ENCODE results near the gene DCP1B.

DCP1B gene

DNA sequence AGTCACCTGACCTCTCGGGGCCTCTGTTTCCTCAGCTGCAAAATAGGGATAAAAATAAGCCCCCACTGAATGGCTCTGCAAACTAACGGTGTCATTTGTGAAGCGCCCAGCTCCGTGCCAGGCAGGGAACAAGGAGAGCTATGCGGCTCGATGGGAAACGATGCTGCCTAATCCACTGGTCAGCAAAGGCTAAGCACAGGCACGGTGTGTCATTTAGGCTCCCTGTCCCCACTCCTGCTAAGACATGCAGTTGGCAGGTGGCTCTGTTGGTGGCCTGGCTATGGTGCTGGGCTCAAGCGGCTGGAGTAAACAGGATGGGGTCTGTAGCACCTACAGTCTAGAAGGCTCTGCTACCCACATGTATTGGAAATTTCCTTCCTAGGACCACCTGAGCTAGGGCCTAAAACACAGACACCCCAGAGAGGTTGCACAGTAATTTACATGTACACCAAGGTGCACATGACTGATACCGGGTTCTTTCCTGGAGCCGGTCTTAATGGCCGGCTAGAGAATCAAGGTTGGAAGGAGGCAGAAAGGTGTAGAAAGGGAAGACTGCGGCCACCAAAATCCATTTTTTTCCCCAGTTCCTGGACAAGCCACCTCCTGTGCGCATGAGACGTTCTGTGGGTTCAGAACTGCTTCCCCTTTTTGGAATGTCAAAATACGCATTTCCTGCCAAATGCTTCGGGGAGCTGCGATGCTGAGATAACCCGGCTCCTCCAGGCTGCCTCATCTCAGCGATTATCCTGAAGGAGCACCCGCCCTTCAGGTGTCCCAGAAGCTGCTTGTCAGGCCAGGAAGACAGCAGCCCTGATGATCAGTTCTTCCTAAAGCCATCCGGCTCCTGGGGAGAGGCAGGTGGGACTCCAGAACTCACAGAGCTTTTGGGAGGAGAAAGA, 86.8 kb downstream of the DCP1B start:
- TF ChIP-seq, protein P1, sequence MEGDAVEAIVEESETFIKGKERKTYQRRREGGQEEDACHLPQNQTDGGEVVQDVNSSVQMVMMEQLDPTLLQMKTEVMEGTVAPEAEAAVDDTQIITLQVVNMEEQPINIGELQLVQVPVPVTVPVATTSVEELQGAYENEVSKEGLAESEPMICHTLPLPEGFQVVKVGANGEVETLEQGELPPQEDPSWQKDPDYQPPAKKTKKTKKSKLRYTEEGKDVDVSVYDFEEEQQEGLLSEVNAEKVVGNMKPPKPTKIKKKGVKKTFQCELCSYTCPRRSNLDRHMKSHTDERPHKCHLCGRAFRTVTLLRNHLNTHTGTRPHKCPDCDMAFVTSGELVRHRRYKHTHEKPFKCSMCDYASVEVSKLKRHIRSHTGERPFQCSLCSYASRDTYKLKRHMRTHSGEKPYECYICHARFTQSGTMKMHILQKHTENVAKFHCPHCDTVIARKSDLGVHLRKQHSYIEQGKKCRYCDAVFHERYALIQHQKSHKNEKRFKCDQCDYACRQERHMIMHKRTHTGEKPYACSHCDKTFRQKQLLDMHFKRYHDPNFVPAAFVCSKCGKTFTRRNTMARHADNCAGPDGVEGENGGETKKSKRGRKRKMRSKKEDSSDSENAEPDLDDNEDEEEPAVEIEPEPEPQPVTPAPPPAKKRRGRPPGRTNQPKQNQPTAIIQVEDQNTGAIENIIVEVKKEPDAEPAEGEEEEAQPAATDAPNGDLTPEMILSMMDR (IDR thresholded peaks at IDR 0.05; ENCODE audit: insufficient read depth, low read depth, low read length, missing control alignments), result no peak
- no peak for DNase-seq (ENCODE audit: low read depth)
- no peak overlapping the region for H3K4me3 ChIP-seq (ENCODE audit: low read depth, low read length)

DNA sequence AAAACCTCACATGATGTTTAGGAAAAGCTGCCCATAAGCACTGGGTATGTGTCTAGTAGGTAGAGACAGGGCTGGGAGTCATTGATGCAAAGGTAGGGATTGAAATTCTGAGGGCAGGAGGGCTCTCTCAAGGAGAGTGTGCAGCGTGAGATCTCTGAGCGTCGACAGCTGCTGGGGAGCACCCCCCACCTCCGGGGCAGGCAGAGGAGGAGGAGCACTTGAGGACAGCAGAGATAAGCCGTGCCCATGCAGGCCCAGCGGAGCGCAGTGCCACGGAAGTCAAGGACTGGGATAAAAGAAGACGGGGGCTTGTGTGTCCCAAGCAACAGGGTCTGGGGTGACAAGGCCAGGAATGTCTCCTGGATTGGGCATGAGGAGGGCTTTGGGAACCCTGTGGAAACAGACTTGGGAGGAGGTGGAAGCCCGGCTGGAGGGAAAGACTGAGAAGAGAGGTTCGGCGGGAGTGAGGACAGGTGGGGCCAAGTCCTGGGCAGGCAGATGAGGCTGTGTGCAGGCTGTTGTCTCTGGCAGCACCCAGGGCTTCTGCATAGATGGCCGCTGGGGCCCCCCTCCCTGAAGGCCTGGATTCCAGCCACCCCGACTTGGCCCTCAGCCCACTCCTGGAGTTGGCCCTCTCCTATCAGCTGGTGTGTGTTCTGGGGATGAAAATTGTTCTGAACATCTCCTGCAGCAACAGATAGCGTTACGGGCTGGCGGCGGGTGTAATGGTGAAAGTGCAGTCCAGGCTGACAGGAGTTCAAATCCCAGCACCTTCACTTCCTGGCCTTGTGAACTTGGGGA, 87.7 kb downstream of the DCP1B start:
- TF ChIP-seq, protein P1 (IDR thresholded peaks at IDR 0.05; ENCODE audit: insufficient read depth, low read depth, low read length, missing control alignments), result no peak
- no peak for DNase-seq (ENCODE audit: low read depth)
- no peak overlapping the region for H3K4me3 ChIP-seq (ENCODE audit: low read depth, low read length)

DNA sequence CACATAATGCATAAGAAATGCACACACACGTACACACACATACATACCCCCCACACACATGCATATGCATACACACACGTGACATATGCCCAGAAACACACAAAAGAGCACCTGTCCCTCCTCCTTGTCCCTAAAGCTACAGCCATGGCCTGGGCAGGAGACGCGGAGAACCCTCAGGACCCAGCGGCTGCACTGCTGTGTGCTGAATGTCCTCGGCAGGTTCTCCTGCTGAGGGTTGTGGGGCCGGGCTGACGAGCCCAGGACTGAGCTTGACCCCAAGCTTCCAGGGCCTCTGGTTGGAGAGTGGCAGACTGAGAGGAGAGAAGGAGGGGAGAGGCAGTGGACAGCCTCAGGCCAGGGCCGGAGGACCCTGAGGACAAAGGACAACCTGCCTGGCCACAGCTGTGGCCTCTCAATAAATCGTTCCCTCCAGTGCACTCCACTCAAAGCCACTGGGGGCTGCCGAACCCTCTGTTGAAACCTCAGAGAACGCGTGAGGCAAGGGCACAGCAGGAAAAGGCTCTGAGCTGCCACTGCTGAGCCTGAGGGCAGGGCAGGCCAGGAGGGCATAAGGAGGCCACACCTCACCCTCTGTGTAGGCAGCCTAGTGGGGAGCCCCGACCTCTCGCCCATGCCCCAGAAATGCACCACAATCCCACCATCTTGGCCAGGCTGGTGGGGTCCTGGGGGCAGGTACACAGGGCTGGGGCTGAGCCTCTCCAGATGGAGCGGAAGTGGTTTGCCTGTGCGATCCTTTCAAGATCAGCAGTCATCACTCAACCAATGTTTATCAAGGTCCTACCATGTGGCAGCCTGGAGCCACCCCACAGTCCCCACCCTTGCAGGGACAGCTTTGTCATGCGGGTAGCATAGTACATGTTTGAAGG, 88.9 kb downstream of the DCP1B start:
- TF ChIP-seq, protein P1 (IDR thresholded peaks at IDR 0.05; ENCODE audit: insufficient read depth, low read depth, low read length, missing control alignments), result no peak
- H3K4me3 ChIP-seq (ENCODE audit: low read depth, low read length), result no peak overlapping the region
- DNase-seq (ENCODE audit: low read depth), result no peak

DNA sequence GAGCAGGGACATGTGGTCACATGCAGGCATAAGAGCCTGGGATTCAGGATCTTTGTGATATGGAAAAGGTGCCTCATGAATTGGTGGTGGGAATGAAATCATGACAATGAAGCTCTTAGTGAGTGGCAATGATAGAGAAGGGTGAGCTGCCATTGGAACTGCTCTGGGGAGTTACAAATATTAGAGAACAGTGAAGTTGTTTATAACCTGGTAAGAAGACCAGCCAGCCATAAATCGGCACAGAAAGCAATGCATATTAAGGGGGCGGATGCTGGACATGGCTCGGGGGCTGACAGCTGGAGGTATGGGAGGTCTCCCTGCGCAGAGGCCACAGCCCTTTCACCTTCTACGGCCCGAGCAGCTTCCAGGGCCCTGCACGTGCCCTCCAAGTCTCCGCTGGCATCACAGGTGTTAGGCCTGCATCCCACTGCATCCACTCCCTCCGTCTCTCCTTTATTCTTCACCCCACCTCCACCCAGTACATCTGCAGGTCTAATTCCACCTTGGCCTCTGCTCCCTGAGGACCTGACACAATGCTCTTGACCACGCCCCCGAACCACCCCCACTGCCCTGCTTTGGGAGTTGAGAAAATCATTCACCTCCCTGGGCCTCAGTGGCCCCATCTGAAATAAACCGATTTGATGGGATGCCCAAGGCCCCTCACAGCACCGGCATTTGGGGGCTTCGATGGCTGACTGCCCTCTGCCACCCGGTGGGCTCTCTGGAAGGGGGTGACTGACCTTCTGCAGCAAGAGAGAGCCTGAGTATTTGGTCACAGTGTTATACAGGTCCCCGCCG, 89.9 kb downstream of the DCP1B start:
- TF ChIP-seq, protein P1 (IDR thresholded peaks at IDR 0.05; ENCODE audit: insufficient read depth, low read depth, low read length, missing control alignments), result no peak
- DNase-seq (ENCODE audit: low read depth), result no peak
- H3K4me3 ChIP-seq (ENCODE audit: low read depth, low read length), result no peak overlapping the region

DNA sequence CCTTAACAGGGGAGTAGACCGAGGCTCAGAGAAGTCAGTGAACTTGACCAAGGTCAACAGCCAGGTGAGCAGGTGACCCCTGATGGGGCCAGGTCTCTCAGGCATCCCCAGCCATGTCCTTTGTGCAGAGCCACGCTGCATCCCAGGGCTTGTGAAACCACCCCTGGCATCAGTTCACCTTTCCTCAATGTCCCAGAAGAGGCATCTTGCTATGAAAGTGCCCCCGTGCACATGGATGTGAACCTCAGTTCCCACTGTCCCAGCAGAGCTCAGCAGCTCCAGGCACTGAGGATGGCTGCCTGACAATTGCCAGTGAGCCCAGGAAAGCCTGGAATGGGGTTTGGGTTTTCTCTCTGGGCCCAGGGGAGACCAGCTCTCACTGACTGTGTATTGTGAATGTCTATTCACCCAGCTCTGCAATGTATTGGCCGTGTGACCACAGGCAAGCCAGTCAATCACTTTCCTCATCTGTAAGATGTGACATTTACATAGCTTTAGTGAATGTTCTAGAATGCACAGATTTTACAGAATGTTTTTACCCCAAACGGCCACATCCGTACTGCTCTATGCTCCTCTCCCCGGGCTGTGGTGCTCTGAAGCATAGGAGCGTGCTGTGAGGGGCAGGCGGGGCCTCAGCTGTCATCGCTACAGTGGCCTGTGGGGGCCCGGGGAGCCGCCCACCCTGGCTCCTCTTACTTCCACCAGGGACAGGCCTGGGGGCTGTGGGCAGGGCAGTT, 90.7 kb downstream of the DCP1B start:
- no peak overlapping the region for H3K4me3 ChIP-seq (ENCODE audit: low read depth, low read length)
- no peak for DNase-seq (ENCODE audit: low read depth)
- TF ChIP-seq, protein P1 (IDR thresholded peaks at IDR 0.05; ENCODE audit: insufficient read depth, low read depth, low read length, missing control alignments), result no peak

Data from GM12865 (cell line).